ES-I3 (cell line): Measurements from ENCODE around the gene HNMT.
"Not testable (repeated sequence)": the region's sequence is repeated elsewhere in the genome, so short reads cannot be mapped to it uniquely, and the experiment has no call there.

Experiments
- H3K36me3 ChIP-seq: 2 replicates; pipeline ENCODE4 v1.6.1; 2013; ENCODE audit warnings: mild to moderate bottlenecking, low read length, control low read depth, moderate library complexity; ENCODE audit not compliant: insufficient read depth
- H3K4me1 ChIP-seq: 2 replicates; pipeline ENCODE4 v1.6.1; 2013; ENCODE audit warnings: mild to moderate bottlenecking, control low read depth, low read length; ENCODE audit not compliant: insufficient read depth
- H3K9ac ChIP-seq: 2 replicates; pipeline ENCODE4 v1.6.1; 2013; ENCODE audit warnings: low read depth, mild to moderate bottlenecking, low read length, moderate library complexity
- H3K9me3 ChIP-seq: 2 replicates; pipeline ENCODE4 v1.6.1; 2013; ENCODE audit warnings: mild to moderate bottlenecking, low read length, moderate library complexity; ENCODE audit not compliant: control insufficient read depth, insufficient read depth

Gene HNMT

DNA sequence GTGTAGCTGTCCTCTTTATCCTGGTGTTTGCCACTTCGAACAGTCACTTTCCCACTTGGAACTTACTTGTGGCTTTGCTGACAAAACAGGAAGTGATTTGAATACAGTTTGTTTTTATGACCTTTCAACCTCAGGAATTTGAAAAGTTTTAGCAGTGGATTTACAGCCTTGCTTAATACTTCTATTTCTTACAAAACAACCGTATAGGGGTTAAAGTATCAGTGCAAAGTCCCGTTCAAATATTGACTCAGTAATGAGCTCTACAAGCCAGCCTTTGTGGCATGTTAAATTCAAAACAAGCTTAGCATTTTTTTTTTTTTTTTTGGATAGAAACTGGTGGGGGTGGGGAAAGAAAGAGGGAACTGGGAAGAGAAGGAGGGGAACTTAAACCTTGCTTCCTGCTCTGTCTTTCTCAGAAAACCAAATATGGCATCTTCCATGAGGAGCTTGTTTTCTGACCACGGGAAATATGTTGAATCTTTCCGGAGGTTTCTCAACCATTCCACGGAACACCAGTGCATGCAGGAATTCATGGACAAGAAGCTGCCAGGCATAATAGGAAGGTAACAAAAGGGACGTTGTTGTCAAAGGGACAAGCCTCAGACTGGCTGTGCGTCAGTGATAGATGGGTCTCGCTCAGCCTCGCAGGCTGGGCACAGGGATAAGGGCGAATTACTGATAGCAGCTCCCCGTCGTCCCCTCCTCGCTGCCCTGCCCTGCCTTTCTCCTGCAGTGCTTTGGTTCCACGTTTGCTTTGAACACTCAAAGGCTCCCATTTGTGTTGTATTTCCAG, at the start of gene HNMT:
TSS of gene HNMT (plus strand) at position 408 of the 793 bp plus-strand sequence. CDS start at position 427, 19 bp downstream.
- Histone ChIP-seq H3K9me3 (no peaks in the 10 kb centered on the region), H3K36me3 (no peaks in the 10 kb centered on the region), H3K9ac (peak within 1 kb of the TSS; percentile 75), H3K4me1 (peaks cover 9% of the 10 kb centered on the region; the same call in 1 of the 2 replicates)

DNA sequence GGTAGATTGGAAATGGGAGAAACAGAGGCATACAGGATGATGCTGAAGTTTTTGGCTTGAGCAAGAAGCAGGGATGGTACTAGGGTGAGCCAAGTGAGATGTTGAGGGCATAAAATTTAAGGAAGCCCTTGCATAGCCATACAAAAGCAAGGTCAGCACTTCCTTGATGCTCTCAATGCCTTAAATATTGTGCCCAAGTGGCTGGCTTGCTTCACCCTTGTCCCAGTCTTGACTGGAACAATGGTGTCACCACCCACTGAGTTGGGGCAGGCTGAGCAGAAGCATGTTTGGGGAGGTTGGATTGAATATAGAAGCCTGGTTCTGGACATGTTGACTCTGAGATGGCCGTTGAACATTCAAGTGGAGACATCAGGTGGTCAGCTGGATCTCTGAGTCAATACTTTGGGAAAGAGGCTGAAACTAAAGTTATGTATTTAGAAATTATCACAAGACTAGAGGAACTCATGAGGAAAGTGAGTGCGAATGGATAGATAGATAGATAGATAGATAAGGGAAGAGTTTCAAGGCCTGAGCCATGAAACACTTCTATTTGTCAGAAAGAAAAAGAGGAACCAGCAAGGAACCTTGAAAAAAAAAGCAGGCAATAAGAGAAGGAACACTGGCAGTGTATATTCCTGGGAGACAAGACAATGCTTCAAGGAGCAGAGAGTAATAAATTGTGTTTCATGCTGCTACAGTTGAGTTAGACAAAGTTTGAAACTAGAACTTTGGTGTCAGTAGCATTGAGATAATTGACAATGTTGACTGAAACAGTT, 43.0 kb upstream of the HNMT start:
- Histone ChIP-seq H3K4me1 (no peaks in the 10 kb centered on the region), H3K9me3 (no peaks in the 10 kb centered on the region), H3K9ac (no peak overlapping the region), H3K36me3 (no peaks in the 10 kb centered on the region)

- not testable (repeated sequence) for H3K4me1 ChIP-seq, H3K9ac ChIP-seq, H3K9me3 ChIP-seq, H3K36me3 ChIP-seq
Observed at GRCh38 chr2:137922171-137922570, 42.1 kb upstream of the HNMT start.

DNA sequence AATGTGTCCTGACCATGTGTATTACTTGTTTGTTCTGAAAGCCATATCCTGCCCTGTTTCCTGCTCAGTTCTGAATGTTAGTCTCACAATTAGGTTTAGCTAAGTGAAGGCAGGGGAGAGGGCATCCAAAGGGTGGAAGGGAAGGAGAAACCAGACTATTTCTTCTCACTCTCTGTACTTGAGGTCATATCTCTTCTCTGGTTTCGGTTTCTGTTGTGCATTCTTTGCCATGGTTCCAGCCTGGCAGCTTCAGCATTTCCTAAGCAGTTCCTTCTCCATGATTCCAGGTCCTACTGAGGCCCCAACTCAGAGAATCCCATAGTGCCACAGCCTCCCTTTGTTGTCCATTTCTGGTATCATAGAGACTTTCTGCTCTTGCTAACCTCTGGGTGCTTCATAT, 40.3 kb upstream of the HNMT start:
- Histone ChIP-seq H3K9me3 (no peaks in the 10 kb centered on the region), H3K4me1 (no peaks in the 10 kb centered on the region), H3K36me3 (no peaks in the 10 kb centered on the region), H3K9ac (no peak overlapping the region)

- H3K9me3 ChIP-seq = no peaks in the 10 kb centered on the region
- H3K36me3 ChIP-seq = no peaks in the 10 kb centered on the region
- no peaks in the 10 kb centered on the region for H3K4me1 ChIP-seq
- no peak overlapping the region for H3K9ac ChIP-seq
Observed at GRCh38 chr2:137925599-137925998, 38.7 kb upstream of the HNMT start.

DNA sequence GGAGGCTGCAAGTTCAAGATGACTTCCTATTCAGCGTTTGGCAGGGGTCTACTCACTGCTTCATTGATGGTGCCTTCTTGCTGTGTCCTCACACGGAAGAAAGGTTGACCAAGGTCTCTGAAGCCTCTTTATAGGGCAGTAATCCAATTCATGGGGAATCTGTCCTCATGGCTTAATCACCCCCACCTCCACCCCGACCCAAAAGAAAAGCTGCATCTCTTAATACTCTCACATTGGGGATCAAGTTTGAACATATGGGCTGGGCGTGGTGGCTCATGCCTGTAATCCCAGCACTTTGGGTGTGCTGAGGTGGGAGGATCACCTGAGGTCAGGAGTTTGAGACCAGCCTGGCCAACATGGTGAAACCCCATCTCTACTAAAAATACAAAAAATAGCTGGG, 36.4 kb upstream of the HNMT start:
- no peaks in the 10 kb centered on the region for H3K36me3 ChIP-seq
- H3K9me3 ChIP-seq = no peaks in the 10 kb centered on the region
- no peaks in the 10 kb centered on the region for H3K4me1 ChIP-seq
- H3K9ac ChIP-seq = no peak overlapping the region

DNA sequence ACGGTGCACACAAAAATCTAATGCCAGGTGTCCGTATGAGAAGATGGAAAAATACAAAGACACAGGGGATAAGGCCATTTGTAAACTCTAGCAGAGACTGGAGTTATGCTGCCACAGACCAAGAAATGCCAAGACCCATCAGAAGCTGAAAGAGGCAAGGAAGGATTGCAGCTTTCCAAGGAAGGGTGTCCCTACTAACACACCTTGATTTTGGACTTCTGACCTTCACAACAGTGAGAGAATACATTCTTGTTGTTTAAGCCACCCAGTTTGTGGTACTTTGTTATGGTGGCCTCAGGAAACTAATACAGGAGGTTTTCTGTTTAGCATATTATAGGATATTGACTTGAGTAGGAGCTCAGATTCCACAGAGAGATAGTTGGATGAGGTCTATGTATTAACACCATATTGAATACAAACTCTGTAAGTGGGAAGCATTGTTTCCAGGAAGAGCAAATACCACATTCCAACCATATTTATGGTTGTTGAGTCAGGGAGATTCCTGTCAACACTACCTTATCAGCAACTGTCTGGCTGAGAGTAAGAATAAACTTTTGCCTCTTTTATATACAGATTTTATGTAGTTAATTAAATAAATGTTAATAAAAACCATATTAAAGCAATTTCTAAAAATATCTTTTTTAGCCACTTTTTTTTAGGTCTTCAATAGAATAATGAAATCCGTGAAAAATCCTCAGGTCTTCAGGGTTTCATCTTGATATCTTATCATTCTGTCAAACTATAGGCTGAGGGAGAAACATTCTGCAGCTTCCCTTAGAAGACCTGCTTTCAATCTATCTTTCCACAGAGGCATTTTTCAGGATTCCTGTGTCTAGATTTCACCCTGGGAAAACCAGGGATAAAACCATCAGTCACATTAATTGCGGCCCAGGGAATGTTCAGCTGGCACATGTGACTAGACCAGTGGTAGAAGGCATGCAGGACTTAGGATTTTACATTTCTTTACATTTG, 35.4 kb upstream of the HNMT start:
- no peaks in the 10 kb centered on the region for H3K9me3 ChIP-seq
- H3K4me1 ChIP-seq = no peaks in the 10 kb centered on the region
- H3K9ac ChIP-seq = no peak overlapping the region
- no peaks in the 10 kb centered on the region for H3K36me3 ChIP-seq

DNA sequence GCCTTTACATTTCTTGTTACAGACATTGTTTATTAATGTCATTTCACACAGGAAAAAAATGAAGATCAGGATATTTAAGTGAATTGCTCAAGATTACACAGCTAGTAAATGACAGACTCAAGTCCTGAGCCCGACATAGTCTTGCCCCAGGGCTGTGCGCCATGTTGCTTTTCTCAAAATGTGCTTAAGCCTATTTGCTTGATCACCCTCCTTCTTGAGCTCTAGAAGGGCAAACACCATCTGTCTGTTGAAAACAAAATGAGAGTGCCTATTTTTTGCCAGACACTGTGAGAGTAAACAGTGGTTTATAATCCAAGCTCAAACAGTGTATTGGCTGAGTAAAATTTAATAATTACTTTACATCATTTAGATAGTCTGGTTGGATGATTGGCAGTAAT, 34.8 kb upstream of the HNMT start:
- Histone ChIP-seq H3K9ac (no peak overlapping the region), H3K9me3 (no peaks in the 10 kb centered on the region), H3K4me1 (no peaks in the 10 kb centered on the region), H3K36me3 (no peaks in the 10 kb centered on the region)

DNA sequence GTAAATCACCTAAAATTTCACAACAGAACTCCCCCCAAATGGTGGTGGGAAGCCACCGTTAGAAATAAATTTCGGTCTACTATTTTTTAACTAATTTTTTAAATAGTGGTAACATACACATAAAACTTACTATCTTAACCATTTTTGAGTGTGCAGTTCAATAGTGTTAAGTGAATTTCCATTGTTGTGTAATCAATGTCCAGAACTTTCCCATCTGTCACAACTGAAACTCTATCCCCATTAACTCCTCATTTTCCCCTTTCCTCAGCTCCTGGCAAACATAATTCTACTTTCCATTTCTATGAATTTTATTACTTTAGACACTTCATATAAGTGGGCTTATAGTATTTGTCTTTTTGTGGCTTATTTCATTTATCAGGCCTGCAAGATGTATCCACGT, 34.1 kb upstream of the HNMT start:
- no peaks in the 10 kb centered on the region for H3K4me1 ChIP-seq
- H3K9ac ChIP-seq = no peak overlapping the region
- no peaks in the 10 kb centered on the region for H3K9me3 ChIP-seq
- H3K36me3 ChIP-seq = no peaks in the 10 kb centered on the region

- H3K9me3 ChIP-seq = no peaks in the 10 kb centered on the region
- no peak overlapping the region for H3K9ac ChIP-seq
- H3K4me1 ChIP-seq = no peaks in the 10 kb centered on the region
Observed at GRCh38 chr2:137935591-137935990, 28.7 kb upstream of the HNMT start.

GRCh38 chr2:137937246-137937645, 27.0 kb upstream of the HNMT start:
- Histone ChIP-seq H3K4me1 (no peaks in the 10 kb centered on the region), H3K36me3 (no peaks in the 10 kb centered on the region), H3K9me3 (no peaks in the 10 kb centered on the region), H3K9ac (no peak overlapping the region)

More at GRCh38 chr2:137935591-137935990, 28.7 kb upstream of the HNMT start:
- no peaks in the 10 kb centered on the region for H3K36me3 ChIP-seq

GRCh38 chr2:137937778-137938177, 26.5 kb upstream of the HNMT start:
- Histone ChIP-seq H3K4me1 (no peaks in the 10 kb centered on the region), H3K36me3 (no peaks in the 10 kb centered on the region), H3K9ac (no peak overlapping the region), H3K9me3 (no peaks in the 10 kb centered on the region)

DNA sequence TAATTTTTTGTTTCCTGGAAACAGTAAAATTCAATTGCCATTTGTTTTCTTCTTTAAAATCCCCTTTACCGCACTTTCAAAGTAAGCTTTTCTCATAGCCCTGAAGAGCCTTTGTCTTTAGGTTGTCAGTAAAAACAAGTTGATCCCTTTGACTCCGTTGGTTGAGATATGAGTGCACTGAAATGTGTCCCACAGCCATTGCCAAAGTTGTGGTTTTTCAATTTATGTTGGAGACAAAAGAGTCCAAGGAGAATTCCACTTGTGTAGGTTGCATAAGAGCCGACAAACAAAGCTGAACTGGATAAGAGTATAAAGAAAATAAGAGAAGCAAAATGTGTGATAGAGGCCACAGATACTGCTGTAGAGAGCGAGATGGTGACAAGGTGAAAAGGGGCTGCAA, 26.1 kb upstream of the HNMT start:
- H3K9me3 ChIP-seq = no peaks in the 10 kb centered on the region
- H3K9ac ChIP-seq = no peak overlapping the region

GRCh38 chr2:137939026-137939425, 25.2 kb upstream of the HNMT start:
- no peaks in the 10 kb centered on the region for H3K4me1 ChIP-seq
- H3K36me3 ChIP-seq = no peaks in the 10 kb centered on the region
- no peak overlapping the region for H3K9ac ChIP-seq
- no peaks in the 10 kb centered on the region for H3K9me3 ChIP-seq

More for the DNA sequence above, 26.1 kb upstream of the HNMT start:
- no peaks in the 10 kb centered on the region for H3K36me3 ChIP-seq
- no peaks in the 10 kb centered on the region for H3K4me1 ChIP-seq
